ENCODE data around the gene IGFL4.

Gene IGFL4

DNA sequence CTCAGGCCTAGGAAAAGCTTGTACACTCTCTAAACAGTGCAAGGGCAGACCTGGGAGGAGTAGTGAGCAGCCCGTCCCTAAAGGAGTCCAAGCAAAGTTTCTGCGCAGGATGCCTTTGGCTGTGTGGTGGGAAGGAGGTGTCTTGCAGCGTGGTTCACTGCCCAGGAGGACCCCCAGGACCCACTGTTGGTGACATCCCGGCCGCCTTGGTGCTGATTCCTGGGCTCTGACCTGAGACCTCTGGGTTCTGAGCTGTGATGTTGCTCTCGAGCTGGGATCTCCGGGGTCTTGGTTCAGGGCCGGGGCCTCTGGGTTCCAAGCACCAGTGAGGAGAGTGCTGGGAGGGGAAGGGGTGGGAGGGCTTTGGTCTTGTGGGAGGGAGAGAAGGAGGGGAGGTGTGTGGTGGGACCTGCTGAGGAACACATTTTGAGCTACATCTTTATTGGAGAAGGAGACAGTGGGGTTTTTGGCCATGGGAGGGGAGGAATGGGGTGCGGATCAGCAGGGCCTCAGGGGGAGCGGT is 22.0 kb downstream of the IGFL4 start:
- FAIRE-seq = no peak

DNA sequence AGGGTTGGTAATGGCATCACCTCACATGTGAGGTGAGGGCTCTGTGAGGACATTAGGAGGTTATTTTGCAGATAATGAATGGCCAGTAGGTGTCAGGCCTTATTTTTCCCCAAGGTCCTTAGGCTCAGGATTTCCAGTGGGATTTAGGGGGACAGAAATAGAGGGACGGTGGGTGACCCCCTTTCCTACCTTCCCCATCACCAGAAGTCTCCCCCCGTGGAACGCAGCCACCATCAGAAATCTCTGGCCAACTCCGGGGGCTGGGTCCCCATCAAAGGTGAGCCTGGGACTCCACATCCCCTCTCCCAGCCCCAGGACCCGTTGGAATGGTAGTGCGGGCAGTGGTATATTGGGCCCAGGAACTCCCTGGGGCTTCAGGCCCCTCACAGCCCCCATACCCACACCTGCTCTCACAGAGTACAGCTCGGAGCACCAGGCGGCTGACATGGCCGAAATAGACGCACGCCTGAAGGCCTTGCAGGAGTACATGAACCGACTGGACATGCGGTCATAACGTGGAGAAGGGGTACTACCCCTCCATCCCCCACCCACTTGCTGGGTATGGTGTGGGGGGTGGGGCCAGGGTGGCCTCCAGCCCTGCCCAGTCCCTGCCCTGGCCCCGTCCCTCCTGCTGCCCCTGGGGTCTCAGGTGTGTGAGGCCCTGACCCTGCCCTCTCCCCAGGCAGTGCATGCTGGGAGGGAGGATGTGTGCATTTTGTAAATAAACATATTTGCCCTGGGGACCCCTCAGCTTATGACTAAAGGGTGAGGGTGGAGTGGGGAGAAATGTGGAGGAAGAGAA is 22.7 kb downstream of the IGFL4 start:
- no peak for FAIRE-seq

DNA sequence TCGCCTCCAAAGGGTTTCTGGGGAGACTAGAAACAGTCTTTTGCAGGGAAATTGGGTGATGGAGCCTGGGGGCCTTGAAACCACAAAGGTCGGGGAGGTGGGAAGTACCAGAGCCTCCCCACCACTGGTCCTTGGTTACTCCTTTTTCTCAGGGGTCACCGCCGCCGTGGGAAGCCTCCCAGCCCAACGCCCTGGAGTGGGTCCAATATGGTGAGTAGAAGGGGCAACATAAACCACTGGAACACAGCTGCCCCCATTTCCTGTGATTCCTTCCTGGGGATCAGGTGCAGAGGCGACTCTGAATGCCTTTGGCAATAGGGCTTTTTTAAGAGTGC is 23.7 kb downstream of the IGFL4 start:
- FAIRE-seq = no peak

DNA sequence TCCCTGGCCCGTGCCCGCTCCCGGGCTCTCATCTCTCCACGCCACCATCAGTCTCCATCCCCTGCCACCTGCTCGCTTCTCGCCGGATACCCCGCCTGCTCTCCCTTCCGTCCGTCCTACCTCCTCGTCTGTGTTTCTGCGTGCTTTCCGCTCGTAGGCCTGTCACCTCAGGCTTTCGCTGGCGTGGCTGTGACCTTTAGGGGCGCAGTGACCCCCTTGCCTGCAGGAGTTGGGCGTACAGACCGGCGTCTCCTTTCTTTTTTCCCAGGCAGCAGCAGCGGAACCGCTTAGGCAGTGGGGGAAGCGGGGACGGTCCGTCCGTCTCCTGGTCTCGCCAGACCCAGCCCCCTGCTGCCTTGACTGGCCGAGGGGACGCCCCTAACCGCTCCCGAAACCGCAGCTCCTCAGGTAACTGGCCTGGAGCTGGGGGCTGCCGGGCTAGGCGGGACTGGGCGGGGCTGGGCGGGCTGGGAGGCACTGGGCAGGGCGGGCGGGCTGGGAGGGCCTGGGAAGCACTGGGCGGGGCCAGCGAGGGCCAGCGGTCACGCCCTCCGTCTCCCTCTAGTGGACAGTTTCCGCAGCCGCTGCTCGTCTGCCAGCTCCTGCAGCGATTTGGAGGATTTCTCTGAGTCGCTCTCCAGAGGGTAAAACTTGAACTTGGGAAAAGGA is 24.2 kb downstream of the IGFL4 start:
- no peak for FAIRE-seq

DNA sequence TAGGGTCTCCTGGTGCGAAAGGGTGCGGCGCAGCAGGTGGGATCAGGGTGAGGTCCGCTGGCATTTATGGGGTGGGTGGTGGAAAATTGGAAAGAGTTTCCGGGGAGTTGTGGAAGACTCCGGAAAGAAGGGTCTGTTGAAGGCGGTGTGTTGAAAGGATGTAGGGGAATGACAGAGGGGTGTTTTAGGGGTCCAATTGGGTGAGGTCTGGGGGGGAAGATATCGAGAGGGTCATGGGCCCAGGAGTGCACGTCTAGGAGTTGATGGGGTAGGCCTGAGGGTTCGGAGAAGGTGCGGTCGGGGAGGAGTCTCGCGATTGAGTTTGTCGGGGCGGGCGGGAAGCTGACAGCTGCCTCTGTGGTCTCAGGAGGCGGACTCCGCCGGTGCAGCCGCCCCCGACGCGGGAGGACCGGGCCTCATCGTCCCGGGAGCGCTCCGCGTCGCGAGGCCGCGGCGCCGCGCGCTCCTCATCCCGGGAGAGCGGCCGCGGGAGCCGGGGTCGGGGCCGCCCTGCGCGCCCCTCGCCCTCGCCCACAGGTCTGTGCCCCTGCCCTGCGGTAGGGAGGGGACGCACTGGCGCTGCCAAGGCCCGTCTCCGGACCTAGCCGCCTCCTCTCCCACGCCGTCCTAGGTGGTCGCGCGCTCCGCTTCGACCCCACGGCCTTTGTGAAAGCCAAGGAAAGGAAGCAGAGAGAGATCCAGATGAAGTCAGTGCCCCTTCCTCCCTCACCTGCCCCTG is 24.9 kb downstream of the IGFL4 start:
- no peak for FAIRE-seq

DNA sequence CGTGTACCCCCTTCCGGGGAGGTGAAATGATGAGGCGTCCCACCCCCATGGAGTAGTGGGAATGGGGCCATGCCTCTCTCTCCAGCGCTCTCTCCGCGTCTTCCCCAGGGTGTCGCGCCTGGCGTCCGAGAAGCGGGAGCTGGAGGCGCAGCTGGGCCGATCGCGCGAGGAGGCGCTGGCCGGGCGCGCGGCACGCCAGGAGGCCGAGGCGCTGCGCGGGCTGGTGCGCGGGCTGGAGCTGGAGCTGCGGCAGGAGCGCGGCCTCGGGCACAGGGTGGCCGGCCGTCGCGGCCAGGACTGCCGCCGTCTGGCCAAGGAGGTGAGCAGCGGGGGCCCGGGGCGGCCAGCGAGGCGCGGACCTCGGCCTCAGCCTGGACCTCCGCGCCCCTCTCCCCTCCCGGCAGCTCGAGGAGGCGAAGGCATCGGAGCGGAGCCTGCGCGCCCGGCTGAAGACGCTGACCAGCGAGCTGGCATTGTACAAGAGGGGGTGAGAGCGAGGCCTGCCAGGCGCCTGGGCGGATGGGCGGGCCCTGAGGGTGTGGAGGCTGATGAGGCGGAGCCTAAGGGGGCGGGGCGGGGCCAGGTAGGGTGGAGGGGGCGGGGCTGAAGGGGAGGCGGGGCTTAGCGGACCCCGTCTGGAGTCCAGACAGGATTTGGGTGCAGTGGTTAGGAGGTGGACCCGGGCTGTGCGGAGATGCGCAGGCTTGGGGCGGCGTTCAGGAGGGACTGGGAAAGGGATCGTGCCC is 25.7 kb downstream of the IGFL4 start:
- no peak for FAIRE-seq

DNA sequence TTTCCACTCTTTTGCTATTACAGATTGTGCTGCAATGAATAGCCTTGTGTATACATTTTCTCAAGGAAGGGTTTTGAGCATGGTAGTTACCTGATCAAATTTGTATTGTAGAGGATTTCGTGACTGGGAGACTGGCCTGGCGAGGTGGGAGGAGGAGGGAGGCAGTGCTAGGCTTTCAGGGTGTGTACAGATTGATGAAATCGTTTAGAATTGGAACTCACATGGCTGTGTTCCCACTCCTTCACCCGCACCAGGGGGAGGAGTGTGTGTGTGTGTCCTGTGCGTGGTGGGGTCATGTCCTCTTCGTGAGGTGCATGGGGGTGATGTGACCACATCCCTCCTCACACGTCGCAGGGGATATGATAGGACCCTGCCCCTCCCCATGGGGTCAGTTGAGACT is 26.3 kb downstream of the IGFL4 start:
- FAIRE-seq = no peak

DNA sequence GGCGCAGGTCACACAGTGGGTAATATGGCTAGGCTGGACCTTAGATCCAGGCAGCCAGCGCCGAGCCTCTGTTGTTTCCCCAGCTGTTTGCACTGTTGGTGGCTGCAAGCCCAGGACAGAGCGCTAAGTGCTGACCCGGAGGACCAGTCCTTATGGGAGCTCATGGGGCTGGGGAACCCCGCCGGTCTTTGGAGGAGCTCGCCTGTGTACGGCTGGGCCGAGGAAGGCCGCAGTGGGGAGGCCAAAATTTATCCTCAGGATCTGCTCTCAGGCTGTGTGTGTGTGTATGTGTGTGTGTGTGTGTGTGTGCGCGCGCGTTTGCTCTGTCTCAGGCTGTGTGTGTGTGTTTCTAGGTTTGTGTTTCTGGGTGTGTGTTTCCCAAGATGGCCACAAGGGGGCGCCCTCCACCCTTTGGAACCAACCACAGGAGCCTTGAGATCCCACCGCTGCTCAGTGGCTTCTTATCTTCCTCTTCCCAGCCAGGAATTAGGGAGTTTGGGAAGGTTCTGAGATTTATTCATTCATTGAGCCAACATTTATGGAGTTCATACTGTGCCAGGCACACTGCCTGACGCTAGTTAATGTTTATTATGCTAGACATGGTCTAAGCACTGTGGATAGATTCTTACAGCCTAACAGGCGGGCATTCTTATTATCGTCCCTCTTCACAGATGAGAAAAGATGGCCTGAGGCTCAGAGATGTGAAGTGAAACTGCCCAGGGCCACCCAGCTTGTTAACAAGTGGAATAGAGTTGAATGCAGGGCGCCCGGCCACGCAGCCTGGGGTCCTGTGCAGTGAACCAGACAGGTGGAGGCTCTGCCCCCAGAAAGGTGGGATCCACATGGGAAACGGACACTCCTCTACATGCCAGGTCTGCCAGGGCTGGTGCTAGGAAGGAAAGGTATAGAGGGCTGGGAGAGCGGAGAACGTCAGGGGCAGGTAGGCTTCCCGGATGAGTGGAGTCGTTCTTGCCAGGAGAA is 31.0 kb downstream of the IGFL4 start:
- FAIRE-seq = no peak

DNA sequence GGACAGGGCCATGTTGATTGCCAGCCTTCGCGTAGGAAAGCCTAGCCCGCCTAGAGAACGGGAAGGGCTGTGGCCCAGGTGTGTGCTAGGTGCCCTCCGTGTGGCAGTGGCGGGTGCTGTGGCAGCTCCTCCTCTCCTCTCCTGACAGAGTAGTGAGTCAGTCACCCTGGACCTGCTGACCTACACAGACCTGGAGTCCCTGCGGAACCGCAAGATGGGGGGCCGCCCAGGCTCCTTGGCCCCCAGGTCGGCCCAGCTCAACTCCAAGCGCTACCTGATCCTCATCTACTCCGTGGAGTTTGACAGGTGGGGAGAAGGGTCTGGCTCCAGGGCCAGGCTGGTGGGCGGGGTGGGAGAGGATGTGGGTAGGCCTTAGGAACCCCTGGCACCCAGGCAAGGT is 34.4 kb downstream of the IGFL4 start:
- FAIRE-seq = no peak

DNA sequence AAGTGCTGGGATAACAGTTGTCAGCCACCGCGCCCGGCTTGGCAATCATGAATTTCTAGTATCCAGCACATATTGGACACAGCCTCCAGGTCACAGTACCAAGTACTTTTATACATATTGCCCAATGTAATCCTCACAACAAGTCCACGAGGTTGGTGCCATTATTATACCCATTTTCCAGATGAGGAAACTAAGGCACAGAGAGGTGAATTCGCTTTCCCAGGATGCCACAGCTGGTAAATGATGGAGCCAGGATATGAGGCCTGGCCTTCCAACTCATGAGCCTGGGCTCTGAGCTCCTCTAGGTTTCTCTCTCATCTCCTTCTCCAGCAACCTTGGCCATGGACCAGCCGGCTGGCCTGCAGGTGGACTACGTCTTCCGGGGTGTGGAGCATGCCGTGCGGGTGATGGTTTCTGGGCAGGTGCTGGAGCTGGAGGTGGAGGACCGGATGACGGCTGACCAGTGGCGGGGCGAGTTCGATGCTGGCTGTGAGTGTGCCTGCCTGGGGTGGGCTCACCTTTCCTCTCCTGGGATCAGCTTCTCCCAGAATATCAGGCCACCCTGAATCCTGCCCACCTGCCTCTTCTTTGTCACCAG is 38.0 kb downstream of the IGFL4 start:
- no peak for FAIRE-seq

DNA sequence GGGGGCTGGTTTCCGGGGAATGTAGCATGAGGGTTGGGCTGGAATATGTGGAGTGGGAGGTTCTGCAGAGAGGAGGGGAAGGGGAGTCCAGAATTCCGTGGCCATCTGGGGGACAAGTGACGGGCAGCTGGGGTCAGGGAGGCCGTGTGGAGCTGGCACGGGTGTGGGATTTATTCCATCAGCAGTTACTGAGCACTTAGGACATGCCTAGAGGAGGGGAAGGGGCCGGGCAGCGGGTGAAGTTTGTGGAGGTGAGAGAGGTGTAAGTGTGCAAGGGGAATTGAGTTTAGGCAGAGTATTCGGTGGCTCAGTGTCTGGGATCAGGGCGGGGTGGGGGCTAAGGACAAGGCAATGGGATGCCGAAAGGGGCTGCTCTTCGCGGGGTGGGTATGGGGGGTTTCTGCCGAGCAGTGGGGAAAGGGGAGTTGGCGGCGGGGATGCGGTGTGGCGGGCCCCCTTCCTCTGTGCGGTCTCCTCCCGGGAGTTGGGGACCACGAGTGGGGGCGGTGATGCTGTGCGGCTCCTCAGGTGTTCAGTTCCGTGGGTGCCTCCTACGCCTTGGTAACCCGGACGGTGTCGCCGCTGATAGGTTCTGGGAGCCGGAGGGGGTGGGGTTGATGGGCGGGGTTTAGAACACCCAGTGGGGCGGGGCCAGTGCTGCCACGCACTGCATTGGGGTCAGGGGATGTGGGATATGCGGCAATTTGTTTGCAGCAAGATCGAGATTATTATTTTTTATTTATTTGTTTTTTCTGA is 40.1 kb downstream of the IGFL4 start:
- FAIRE-seq = no peak

DNA sequence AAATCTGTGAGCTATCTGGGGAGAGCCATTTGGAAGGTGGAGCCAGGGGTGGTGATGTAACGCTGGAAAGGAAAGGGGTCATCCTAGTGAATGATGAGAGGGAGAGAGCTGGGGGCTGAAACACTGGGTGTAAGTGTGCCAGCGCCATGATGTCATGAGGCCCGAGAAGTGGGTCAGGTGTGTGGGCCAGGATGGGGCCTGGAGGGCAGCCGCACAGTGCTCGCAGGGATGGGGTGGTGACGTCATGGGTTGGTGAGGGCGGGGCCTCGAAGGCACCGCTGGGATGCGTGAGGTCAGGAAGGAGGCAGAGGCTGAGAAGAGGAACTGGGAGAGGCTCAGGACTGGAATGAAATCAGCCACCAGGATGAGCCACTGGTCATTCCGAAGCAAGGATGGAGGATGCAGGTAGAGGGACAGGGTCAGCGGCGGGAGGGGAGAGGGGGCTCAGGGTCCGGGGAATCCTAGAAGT is 41.1 kb downstream of the IGFL4 start:
- FAIRE-seq = no peak

DNA sequence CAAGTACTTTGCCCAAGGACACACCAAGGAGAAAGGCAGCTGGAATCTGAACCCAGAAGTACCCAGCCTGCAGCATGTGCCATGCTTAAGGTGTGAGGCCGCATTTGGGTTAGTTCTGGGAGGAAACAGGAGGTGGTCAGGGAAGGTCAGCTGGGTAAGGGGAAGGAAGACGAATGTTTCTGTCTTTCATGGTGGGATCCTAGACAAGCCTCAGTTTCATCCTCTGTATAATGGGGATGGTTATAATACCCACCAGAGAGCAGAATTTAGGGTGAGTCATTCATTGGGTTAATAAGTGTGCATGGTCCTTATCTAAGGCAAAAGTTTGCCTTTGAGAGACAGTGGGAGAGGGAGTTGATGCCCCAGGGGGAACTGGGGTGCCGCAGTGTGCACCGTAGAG is 42.0 kb downstream of the IGFL4 start:
- FAIRE-seq = no peak

DNA sequence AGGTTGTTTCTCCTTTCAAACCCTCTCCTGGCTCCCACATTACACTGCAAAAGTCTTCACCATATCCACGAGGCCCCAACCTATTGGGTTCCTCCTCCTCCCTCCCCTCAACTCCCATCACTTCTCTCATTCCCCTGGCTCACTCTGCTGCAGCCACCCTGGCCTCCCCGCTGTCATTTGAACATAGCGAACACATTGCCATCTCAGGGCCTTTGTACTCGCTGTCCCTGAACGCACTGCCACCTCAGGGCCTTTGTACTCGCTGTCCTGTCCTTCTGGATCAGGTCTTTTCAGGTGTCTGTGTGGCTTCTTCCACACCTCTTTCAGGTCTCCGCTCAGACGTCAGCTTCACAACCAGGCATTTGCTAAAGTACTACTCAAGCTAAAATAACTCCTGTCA is 43.9 kb downstream of the IGFL4 start:
- no peak for FAIRE-seq

DNA sequence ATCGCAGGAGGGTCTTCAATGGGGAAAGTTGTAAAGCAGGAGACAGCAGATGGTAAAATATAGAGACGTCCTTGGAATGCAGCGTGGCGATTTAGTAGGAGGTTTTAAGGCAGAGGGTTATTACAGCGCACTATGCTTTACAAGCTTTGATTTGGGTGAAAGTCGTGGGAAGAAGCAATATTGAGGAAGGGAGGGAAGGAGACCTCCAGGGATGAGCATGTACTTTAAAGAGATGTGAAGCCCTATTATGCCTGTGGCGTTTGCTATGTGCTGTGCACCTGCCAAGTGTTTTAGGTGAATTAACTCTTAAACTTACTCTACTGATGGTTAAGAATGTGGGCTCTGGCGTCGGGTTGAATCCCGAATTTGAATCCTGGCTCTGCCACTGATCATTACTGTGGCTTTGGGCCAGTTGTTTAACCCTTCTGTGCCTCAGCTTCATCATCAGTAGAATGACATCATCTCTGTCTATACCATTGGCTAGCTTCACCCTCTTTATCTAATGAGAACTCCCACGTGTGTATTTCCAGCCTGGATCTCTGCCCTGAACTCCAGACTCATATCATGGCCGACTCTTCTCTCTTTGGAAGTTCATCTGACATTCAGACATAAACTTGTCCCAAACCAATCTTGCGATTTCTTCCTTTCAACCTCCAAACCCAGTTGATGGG is 45.0 kb downstream of the IGFL4 start:
- FAIRE-seq = no peak

DNA sequence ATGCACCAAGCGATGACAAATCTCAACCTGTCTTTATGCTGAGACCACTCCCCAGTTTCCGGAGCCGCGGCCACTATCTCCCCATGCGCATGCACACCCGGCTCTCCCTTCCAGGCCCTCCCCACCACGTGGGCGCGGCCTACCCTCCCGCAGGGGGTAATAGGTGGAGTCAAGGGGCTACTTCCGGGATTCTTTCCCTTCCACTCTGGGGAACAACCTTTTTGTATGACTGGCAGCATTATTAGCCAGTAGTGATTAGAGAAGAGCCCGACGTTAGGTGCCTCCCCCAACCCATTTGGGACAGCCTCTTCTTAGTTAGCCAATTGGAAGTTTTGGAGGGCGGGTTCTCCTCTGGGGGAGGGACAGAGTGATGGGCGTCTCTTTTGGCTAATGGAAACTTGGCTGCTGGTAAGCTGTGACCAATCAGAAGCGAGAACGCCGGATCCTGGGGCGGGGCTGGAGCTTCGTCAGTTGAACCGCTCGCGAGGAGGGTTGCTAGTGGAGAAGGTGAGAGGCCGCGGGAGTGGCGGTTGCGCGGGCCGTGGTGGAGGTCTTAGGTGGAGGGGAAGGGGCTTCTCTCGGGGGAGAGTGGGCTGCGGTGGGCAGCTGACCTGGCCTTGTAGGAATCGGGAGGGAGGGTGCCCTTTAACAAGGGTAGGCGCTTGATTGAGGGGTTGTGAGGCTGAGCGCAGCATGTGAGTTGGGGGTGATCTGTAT is 45.6 kb downstream of the IGFL4 start, which contains the start of gene CCDC61:
CCDC61 (plus strand) TSS at position 470 of the 717 bp plus-strand sequence. CDS start 7,552 bp downstream, outside the sequence.
- peak; percentile 100 for FAIRE-seq

DNA sequence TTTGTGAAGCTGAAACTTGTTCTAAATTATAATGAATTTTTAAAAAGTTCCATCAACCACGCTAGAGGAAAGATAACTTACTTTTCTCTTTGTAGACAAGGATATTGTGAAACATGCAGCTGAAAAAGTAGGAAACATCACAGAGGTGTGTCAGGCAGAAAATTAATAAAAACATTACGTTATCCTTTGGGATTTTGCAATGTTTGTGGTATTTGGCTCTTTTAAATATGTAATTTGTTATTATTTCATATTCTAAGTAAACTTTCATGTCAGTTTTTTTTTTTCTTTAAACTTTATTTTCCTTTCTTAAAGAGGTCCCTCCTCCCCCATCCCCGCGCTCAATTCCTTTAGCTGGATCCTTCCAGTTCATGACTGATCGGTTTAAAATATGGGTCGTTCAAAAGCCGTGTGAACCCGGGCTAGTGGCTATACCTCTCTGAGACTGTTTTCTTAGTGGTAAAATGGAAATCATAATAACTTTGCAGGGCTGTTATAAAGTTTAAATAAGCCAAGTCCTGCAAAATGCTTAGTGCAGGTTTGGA is 46.3 kb downstream of the IGFL4 start:
- peak; percentile 14 for FAIRE-seq

DNA sequence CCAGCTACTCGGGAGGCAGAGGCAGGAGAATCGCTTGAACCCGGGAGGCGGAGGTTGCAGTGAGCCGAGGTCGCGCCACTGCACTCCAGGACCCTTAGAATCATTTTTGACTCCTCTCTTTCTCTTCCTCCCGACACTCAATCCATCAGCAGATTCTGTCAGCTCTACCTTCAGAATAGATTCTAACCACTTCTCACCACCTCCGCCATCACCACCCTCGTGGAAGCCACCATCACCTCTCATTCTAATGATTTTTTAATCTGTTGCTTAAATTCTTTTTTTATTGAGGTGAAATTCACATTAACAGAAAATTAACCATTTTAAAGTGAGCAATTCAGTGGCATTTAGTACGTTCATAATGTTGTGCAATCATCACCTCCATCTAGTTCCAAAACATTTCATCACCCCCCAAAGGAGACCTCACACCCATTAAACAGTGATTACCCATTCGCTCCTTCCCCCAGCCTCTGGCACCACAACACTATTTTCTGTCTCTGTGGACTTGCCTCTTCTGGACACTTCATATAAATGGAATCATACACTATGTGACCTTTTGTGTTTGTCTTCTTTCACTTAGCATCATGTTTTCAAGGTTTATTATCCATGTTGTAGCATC is 50.6 kb downstream of the IGFL4 start:
- no peak for FAIRE-seq
